ENCODE measurements around the gene RNASE1.
"Not testable (repeated sequence)": the region's sequence is repeated elsewhere in the genome, so short reads cannot be mapped to it uniquely, and the experiment has no call there.

The RNASE1 gene

GRCh38 chr14:20802341-20803084 lies at the start of gene RNASE1:
RNASE1 (minus strand) TSS chr14:20802844; CDS start chr14:20802068, 776 bp downstream.
- no peak for DNase-seq (ENCODE audit: low read depth)

GRCh38 chr14:20848955-20849570 lies 46.4 kb upstream of the RNASE1 start:
- DNase-seq (ENCODE audit: low read depth), result no peak

GRCh38 chr14:20848316-20848954 lies 45.8 kb upstream of the RNASE1 start:
- no peak for DNase-seq (ENCODE audit: low read depth)

GRCh38 chr14:20846560-20846959 lies 43.9 kb upstream of the RNASE1 start:
- DNase-seq (ENCODE audit: low read depth), result no peak

- DNase-seq (ENCODE audit: low read depth), result no peak
Observed at GRCh38 chr14:20841096-20841495, 38.5 kb upstream of the RNASE1 start.

- no peak for DNase-seq (ENCODE audit: low read depth)
Observed at GRCh38 chr14:20837831-20838230, 35.2 kb upstream of the RNASE1 start.

- no peak for DNase-seq (ENCODE audit: low read depth)
Observed at GRCh38 chr14:20836668-20837338, 34.2 kb upstream of the RNASE1 start.

- no peak for DNase-seq (ENCODE audit: low read depth)
Observed at GRCh38 chr14:20834899-20835298, 32.3 kb upstream of the RNASE1 start.

GRCh38 chr14:20830831-20831230 lies 28.2 kb upstream of the RNASE1 start:
- no peak for DNase-seq (ENCODE audit: low read depth)

- DNase-seq (ENCODE audit: low read depth), result not testable (repeated sequence)
Observed at GRCh38 chr14:20828024-20828694, 25.5 kb upstream of the RNASE1 start.

- no peak for DNase-seq (ENCODE audit: low read depth)
Observed at GRCh38 chr14:20827326-20827725, 24.7 kb upstream of the RNASE1 start.

GRCh38 chr14:20826666-20827065 lies 24.0 kb upstream of the RNASE1 start:
- DNase-seq (ENCODE audit: low read depth), result not testable (repeated sequence)

- DNase-seq (ENCODE audit: low read depth), result no peak
Observed at GRCh38 chr14:20823859-20824258, 21.2 kb upstream of the RNASE1 start.

- not testable (repeated sequence) for DNase-seq (ENCODE audit: low read depth)
Observed at GRCh38 chr14:20821521-20822108, 19.0 kb upstream of the RNASE1 start.

- DNase-seq (ENCODE audit: low read depth), result no peak
Observed at GRCh38 chr14:20820063-20820904, 17.6 kb upstream of the RNASE1 start.

- DNase-seq (ENCODE audit: low read depth), result no peak
Observed at GRCh38 chr14:20818861-20819260, 16.2 kb upstream of the RNASE1 start.

- DNase-seq (ENCODE audit: low read depth), result not testable (repeated sequence)
Observed at GRCh38 chr14:20815946-20816345, 13.3 kb upstream of the RNASE1 start.

- no peak for DNase-seq (ENCODE audit: low read depth)
Observed at GRCh38 chr14:20811986-20812975, 9.6 kb upstream of the RNASE1 start.

- DNase-seq (ENCODE audit: low read depth), result no peak
Observed at GRCh38 chr14:20809917-20810316, 7.3 kb upstream of the RNASE1 start.

- DNase-seq (ENCODE audit: low read depth), result no peak
Observed at GRCh38 chr14:20808162-20808483, 5.5 kb upstream of the RNASE1 start.

All from activated T-helper 9 cell treated with anti-CD3 and anti-CD28 coated beads, Interleukin-2, amount 50 U/mL, for 16 hours (primary cell).